Neural progenitor cell (in vitro differentiated cells): ENCODE results near the gene COL15A1.

Source experiments
- EZH2phosphoT487 ChIP-seq: fragments of 200-600 bp; sonication (generic); IDR thresholded peaks from 2 replicates; pipeline ENCODE4 v1.6.1; 2017; ENCODE audit warnings: antibody characterized with exemption
- TF ChIP-seq, protein P1 (sequence below): fragments of 200-600 bp; sonication (generic); IDR thresholded peaks from 2 replicates; pipeline ENCODE4 v1.5.1; 2017; ENCODE audit warnings: antibody characterized with exemption, mild to moderate bottlenecking

DNA sequence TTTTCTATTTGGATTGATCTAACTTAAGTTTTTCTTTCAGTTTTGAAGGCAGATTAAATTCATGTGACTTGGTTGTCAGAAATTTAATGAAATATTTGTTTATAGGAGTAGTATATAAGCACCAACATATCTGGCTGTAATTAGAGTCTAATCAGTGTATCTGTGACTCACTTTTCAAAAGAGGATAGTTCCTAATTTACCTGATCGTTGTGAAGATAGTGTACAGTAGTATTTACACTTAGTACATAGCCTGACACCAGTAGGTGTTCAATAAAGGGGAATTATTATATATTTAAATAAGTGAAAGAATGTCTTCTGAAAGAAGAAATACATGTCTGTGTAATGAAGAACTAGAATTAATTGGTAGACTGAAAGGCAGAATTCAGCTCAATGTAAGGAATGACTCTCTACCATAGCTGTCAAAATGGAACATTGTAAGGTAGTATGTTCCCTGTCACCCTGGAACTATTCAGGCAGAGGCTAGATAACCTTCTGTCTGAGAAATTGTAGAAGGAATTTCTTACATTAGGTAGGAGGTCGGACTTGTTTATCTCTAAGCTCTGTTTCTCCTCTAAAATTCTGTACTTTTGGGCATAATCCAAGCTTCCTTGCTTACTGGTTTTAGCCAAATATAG lies 169.8 kb downstream of the COL15A1 start:
- TF ChIP-seq, protein P1, sequence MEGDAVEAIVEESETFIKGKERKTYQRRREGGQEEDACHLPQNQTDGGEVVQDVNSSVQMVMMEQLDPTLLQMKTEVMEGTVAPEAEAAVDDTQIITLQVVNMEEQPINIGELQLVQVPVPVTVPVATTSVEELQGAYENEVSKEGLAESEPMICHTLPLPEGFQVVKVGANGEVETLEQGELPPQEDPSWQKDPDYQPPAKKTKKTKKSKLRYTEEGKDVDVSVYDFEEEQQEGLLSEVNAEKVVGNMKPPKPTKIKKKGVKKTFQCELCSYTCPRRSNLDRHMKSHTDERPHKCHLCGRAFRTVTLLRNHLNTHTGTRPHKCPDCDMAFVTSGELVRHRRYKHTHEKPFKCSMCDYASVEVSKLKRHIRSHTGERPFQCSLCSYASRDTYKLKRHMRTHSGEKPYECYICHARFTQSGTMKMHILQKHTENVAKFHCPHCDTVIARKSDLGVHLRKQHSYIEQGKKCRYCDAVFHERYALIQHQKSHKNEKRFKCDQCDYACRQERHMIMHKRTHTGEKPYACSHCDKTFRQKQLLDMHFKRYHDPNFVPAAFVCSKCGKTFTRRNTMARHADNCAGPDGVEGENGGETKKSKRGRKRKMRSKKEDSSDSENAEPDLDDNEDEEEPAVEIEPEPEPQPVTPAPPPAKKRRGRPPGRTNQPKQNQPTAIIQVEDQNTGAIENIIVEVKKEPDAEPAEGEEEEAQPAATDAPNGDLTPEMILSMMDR: no peak
- no peak for TF ChIP-seq EZH2phosphoT487
